MM.1S (cell line): ENCODE measurements around the gene JAK3.

Experiments
- DNase-seq: peaks from one replicate; pipeline ENCODE4 v3.0.0-alpha.2; 2015
- H2AFZ ChIP-seq: fragments of 300-600 bp; sonication (generic); 2 replicates; pipeline ENCODE4 v1.6.0; 2016; ENCODE audit warnings: antibody characterized with exemption, low read length
- H3F3A ChIP-seq: fragments of 300-600 bp; sonication (generic); 2 replicates; pipeline ENCODE4 v1.6.1; 2016; ENCODE audit warnings: mild to moderate bottlenecking, antibody characterized with exemption, low read length, moderate library complexity, mixed read lengths; ENCODE audit not compliant: insufficient read depth
- H3K27ac ChIP-seq: fragments of 300-600 bp; sonication (generic); 2 replicates; pipeline ENCODE4 v1.5.1; 2016; ENCODE audit warnings: mild to moderate bottlenecking, low read length
- H3K27me3 ChIP-seq: fragments of 300-600 bp; sonication (generic); replicated peaks from 2 replicates; pipeline ENCODE4 v1.6.0; 2016; ENCODE audit warnings: low read length; ENCODE audit not compliant: insufficient read depth
- H3K36me3 ChIP-seq: fragments of 300-600 bp; sonication (generic); replicated peaks from 2 replicates; pipeline ENCODE4 v1.6.1; 2016; ENCODE audit warnings: mild to moderate bottlenecking, low read length, mixed read lengths; ENCODE audit not compliant: insufficient read depth
- H3K4me1 ChIP-seq: fragments of 300-600 bp; sonication (generic); 2 replicates; pipeline ENCODE4 v1.6.1; 2016; ENCODE audit warnings: low read length, mixed read lengths
- H3K4me2 ChIP-seq: fragments of 300-600 bp; sonication (generic); 2 replicates; pipeline ENCODE4 v1.6.0; 2016; ENCODE audit warnings: low read depth, low read length
- H3K4me3 ChIP-seq: fragments of 300-600 bp; sonication (generic); 2 replicates; pipeline ENCODE4 v1.5.1; 2016; ENCODE audit warnings: low read length, mixed read lengths
- H3K79me2 ChIP-seq: fragments of 300-600 bp; sonication (generic); 2 replicates; pipeline ENCODE4 v1.6.1; 2016; ENCODE audit warnings: mixed run types, low read length, mixed read lengths
- H3K9ac ChIP-seq: fragments of 300-600 bp; sonication (generic); 2 replicates; pipeline ENCODE4 v1.6.1; 2016; ENCODE audit warnings: low read length, mixed read lengths
- H3K9me2 ChIP-seq: fragments of 300-600 bp; sonication (generic); replicated peaks from 2 replicates; pipeline ENCODE4 v1.6.1; 2016; ENCODE audit warnings: mild to moderate bottlenecking, low read length, mixed read lengths; ENCODE audit not compliant: insufficient read depth
- H3K9me3 ChIP-seq: fragments of 300-600 bp; sonication (generic); replicated peaks from 2 replicates; pipeline ENCODE4 v1.6.1; 2016; ENCODE audit warnings: mild to moderate bottlenecking, low read length, mixed read lengths; ENCODE audit not compliant: insufficient read depth
- H4K20me1 ChIP-seq: fragments of 300-600 bp; sonication (generic); 2 replicates; pipeline ENCODE4 v1.6.1; 2016; ENCODE audit warnings: mild to moderate bottlenecking, low read length, moderate library complexity, mixed read lengths; ENCODE audit not compliant: insufficient read depth
- EZH2 ChIP-seq: fragments of 300-600 bp; sonication (generic); optimal IDR thresholded peaks from 2 replicates; pipeline ENCODE3; 2017; ENCODE audit warnings: low read depth, mild to moderate bottlenecking, antibody characterized with exemption, low read length, mixed read lengths
- EZH2phosphoT487 ChIP-seq: fragments of 300-600 bp; sonication (generic); IDR thresholded peaks from 2 replicates; pipeline ENCODE4 v1.6.1; 2018; ENCODE audit warnings: antibody characterized with exemption, low read length
- TF ChIP-seq, protein P1 (sequence below): fragments of 300-600 bp; sonication (generic); IDR thresholded peaks from 2 replicates; pipeline ENCODE4 v1.5.1; 2016; ENCODE audit warnings: antibody characterized with exemption, low read length, mixed read lengths

Gene JAK3

DNA sequence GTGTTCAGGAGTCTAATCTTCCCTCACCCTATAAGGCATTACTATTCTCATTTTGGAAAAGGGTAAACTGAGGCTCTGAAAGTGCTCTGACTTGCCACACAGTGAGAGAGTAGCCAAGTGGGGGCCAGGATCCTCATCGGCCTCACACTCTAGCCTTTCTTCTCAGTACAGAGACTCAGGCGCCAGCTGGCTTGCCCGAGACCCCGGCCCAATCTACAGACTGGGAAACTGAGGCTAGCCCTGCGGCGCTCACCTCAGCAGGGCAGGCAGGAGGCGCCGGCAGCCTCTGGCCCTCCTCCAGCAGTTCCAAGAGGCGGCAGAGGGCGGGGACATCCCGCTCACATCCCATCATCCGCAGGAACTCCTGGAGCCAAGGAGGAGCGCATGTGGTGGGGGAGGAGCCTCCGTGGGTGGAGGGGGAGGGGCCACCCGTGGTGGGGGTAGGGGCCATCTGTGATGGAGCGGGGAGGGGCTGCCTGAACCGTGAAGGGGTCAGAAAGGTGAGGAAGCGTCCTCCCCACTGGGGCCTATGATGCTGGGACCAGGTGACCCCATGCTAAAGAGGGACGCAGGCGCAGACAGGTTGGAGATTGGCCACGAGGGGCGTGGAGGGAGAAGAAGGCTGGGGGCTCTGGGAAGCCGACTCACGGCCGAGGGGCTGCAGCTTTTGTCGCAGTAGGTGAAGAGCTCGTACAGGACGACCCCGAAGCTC lies 17.8 kb downstream of the JAK3 start:
- H4K20me1 ChIP-seq = no peaks in the 10 kb centered on the region
- no peaks in the 10 kb centered on the region for H3F3A ChIP-seq
- no peak overlapping the region for H3K4me2 ChIP-seq
- H2AFZ ChIP-seq = no peak overlapping the region
- DNase-seq = no peak
- H3K9me3 ChIP-seq = no peaks in the 10 kb centered on the region
- no peak overlapping the region for H3K27ac ChIP-seq
- H3K79me2 ChIP-seq = no peaks in the 10 kb centered on the region
- no peak overlapping the region for H3K9ac ChIP-seq
- no peaks in the 10 kb centered on the region for H3K36me3 ChIP-seq
- no peaks in the 10 kb centered on the region for H3K9me2 ChIP-seq
- no peaks in the 10 kb centered on the region for H3K4me1 ChIP-seq
- H3K4me3 ChIP-seq = no peak overlapping the region
- H3K27me3 ChIP-seq = no peaks in the 10 kb centered on the region
- TF ChIP-seq, protein P1, sequence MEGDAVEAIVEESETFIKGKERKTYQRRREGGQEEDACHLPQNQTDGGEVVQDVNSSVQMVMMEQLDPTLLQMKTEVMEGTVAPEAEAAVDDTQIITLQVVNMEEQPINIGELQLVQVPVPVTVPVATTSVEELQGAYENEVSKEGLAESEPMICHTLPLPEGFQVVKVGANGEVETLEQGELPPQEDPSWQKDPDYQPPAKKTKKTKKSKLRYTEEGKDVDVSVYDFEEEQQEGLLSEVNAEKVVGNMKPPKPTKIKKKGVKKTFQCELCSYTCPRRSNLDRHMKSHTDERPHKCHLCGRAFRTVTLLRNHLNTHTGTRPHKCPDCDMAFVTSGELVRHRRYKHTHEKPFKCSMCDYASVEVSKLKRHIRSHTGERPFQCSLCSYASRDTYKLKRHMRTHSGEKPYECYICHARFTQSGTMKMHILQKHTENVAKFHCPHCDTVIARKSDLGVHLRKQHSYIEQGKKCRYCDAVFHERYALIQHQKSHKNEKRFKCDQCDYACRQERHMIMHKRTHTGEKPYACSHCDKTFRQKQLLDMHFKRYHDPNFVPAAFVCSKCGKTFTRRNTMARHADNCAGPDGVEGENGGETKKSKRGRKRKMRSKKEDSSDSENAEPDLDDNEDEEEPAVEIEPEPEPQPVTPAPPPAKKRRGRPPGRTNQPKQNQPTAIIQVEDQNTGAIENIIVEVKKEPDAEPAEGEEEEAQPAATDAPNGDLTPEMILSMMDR = no peak
- TF ChIP-seq EZH2phosphoT487 (no peak), EZH2 (no peak)

DNA sequence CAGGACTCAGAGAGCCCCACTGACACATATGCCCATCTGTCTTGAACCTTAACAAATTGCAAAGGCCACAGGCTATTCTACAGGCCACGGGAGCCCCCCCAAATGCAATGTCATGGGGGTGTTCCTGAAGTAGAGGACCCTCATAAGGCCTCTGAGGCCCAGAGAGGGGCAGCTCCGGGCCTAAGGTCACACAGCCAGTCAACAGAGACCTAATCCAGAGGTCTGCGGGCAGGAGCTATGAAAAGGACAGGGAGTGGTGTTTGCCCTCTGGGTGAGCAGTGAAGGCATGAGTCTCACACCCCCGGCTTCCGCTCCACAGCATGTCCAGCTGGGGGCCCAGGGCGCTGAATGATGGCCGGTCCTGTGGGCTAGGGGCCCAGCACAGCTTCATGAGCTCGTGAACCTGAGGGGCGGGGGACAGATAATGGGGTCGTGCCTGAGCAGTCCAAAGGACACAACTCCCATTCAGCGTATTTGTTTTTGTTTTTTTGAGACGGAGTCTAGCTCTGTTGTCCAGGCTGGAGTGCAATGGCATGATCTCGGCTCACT lies 21.2 kb downstream of the JAK3 start:
- Histone ChIP-seq H3K9ac (no peak overlapping the region), H3F3A (no peaks in the 10 kb centered on the region), H4K20me1 (no peaks in the 10 kb centered on the region), H3K4me2 (no peak overlapping the region), H3K4me3 (no peak overlapping the region), H3K9me3 (no peaks in the 10 kb centered on the region), H2AFZ (no peak overlapping the region), H3K27me3 (peaks cover 5% of the 10 kb centered on the region; the same call in 1 of the 2 replicates), H3K9me2 (no peaks in the 10 kb centered on the region), H3K79me2 (no peaks in the 10 kb centered on the region), H3K36me3 (no peaks in the 10 kb centered on the region), H3K27ac (no peak overlapping the region), H3K4me1 (no peaks in the 10 kb centered on the region)
- DNase-seq = no peak
- TF ChIP-seq EZH2phosphoT487 = no peak
- TF ChIP-seq, protein P1 = no peak
- TF ChIP-seq EZH2 = no peak

DNA sequence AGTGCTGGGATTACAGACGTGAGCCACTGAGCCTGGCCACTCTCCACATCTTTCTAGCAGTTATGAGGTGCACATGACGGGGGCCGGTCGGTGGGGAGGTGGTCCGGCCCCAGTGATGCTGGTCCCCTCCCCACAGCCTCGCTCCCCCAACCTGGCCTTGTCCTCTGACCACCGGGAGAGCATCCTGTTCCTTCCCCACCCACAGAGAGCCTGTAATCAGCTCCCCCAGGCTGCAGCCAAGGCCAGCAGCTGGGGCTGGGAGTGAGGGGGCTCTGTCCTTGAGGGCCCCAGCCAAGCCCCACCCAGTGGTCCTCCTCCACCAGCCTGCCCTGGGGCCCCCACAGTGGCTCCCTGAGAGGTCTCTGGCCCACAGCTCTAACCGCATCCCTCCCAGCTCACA lies 23.4 kb downstream of the JAK3 start:
- TF ChIP-seq EZH2phosphoT487 (no peak), EZH2 (no peak)
- TF ChIP-seq, protein P1 = no peak
- no peak overlapping the region for H3K4me2 ChIP-seq

More for the DNA sequence above, 23.4 kb downstream of the JAK3 start:
- peaks cover 5% of the 10 kb centered on the region; the same call in 1 of the 2 replicates for H3K27me3 ChIP-seq
- H4K20me1 ChIP-seq = no peaks in the 10 kb centered on the region
- no peak overlapping the region for H2AFZ ChIP-seq
- no peak overlapping the region for H3K27ac ChIP-seq
- no peak overlapping the region for H3K9ac ChIP-seq
- no peak for DNase-seq
- H3F3A ChIP-seq = no peaks in the 10 kb centered on the region
- H3K79me2 ChIP-seq = no peaks in the 10 kb centered on the region
- no peaks in the 10 kb centered on the region for H3K9me2 ChIP-seq
- no peak overlapping the region for H3K4me3 ChIP-seq
- H3K36me3 ChIP-seq = no peaks in the 10 kb centered on the region
- H3K4me1 ChIP-seq = no peaks in the 10 kb centered on the region
- no peaks in the 10 kb centered on the region for H3K9me3 ChIP-seq
